HepG2 (cell line): ENCODE results near the gene TMEM250. TPM values are rescaled to one million over a fixed set of nuclear protein-coding genes. Genes with fewer than 3 reads are reported as not detected.

ENCODE experiments used
- ATAC-seq: fragments of 200-7000 bp; cut with Tn5 transposase; 3 replicates; pipeline ENCODE4 v1.9.1; 2020; ENCODE audit warnings: mild to moderate bottlenecking, moderate library complexity
- BruUV-seq: library from RNA; stranded (reverse); fragments of 400-500 nt; replicated peaks from 2 replicates; lab custom pipeline; 2021; lab: Mats Ljungman, UMichigan
- CTCF ChIA-PET: fragments of 300-600 bp; formaldehyde crosslinking; extraction: SDS; loops from one replicate; lab custom pipeline; 2021; ENCODE audit warnings: low total read pairs, inconsistent platforms, low intra/inter-chr PET ratio; lab: Yijun Ruan, JAX
- POLR2A ChIA-PET: fragments of 350-600 bp; sonication (Branson Sonifier 250); formaldehyde crosslinking; loops from one replicate; lab custom pipeline; 2020; ENCODE audit warnings: antibody characterized with exemption, inconsistent platforms; lab: Yijun Ruan, JAX
- DNase-seq: peaks from one replicate; pipeline ENCODE4 v3.0.0-alpha.2; 2015; ENCODE audit warnings: low spot score
- FAIRE-seq: peaks from 3 replicates; lab custom pipeline; 2011; peaks lifted over from hg19 to GRCh38; lab: Jason Lieb, UNC
- H2AFZ ChIP-seq: one replicate; pipeline ENCODE4 v1.6.1; 2011; ENCODE audit warnings: low read length, inconsistent platforms
- H3K27ac ChIP-seq: fragments of 300-600 bp; 3 replicates; pipeline ENCODE4 v1.8.0; 2011; ENCODE audit warnings: mixed run types, mild to moderate bottlenecking, mixed read lengths, low read length, inconsistent platforms; ENCODE audit not compliant: insufficient read depth; ENCODE audit errors: extremely low read length
- H3K27me3 ChIP-seq, 2 experiments: fragments of 200-600 bp in 1 of 2; 2 replicates in 1 of 2; 3 replicates in 1 of 2; pipeline versions ENCODE4 v1.6.0 to v1.8.0; 2011; ENCODE audit warnings: low read length in 2 of 2, mild to moderate bottlenecking in 2 of 2, moderate library complexity in 2 of 2, inconsistent platforms in 1 of 2; ENCODE audit not compliant: insufficient read depth in 2 of 2, control insufficient read depth in 1 of 2
- H3K36me3 ChIP-seq, 2 experiments: fragments of 200-600 bp in 1 of 2; replicated peaks in 1 of 2; 2 replicates in 1 of 2; 3 replicates in 1 of 2; pipeline versions ENCODE4 v1.5.1 to v1.8.0; 2011; ENCODE audit warnings: low read length in 2 of 2, inconsistent platforms in 1 of 2; ENCODE audit not compliant: insufficient read depth in 2 of 2, control insufficient read depth in 1 of 2
- H3K4me1 ChIP-seq: 2 replicates; pipeline ENCODE4 v1.5.1; 2012; ENCODE audit warnings: low read length, inconsistent platforms; ENCODE audit not compliant: insufficient read depth
- H3K4me2 ChIP-seq: 2 replicates; pipeline ENCODE4 v1.6.0; 2011; ENCODE audit warnings: low read depth, low read length, inconsistent platforms
- H3K4me3 ChIP-seq, 3 experiments: fragments of 200-600 bp in 1 of 3; sonication (generic), shearing (Covaris generic) in 1 of 3; replicated peaks in 1 of 3; 2 replicates each; pipeline ENCODE4 v1.5.1; 2011 to 2016; ENCODE audit warnings: low read length in 3 of 3, inconsistent platforms in 2 of 3, low read depth in 2 of 3, mild to moderate bottlenecking in 2 of 3, control low read depth in 1 of 3, mixed read lengths in 1 of 3; ENCODE audit not compliant: insufficient read depth in 1 of 3
- H3K79me2 ChIP-seq: one replicate; pipeline ENCODE4 v1.6.1; 2011; ENCODE audit warnings: low read length, inconsistent platforms; ENCODE audit not compliant: insufficient read depth
- H3K9ac ChIP-seq: 2 replicates; pipeline ENCODE4 v1.6.0; 2011; ENCODE audit warnings: mild to moderate bottlenecking, low read depth, low read length, inconsistent platforms; ENCODE audit not compliant: insufficient read depth
- H3K9me3 ChIP-seq: 2 replicates; pipeline ENCODE4 v1.5.1; 2012; ENCODE audit warnings: mild to moderate bottlenecking, low read length
- H4K20me1 ChIP-seq: 2 replicates; pipeline ENCODE4 v1.6.0; 2011; ENCODE audit warnings: inconsistent platforms, mild to moderate bottlenecking, low read length, moderate library complexity; ENCODE audit not compliant: insufficient read depth
- HNRNPL ChIP-seq: fragments of 200-400 bp; formaldehyde crosslinking; IDR thresholded peaks from 2 replicates; pipeline ENCODE4 v1.6.1; 2017; ENCODE audit warnings: mild to moderate bottlenecking, low read depth, low read length
- KLF13 ChIP-seq: sonication (generic); formaldehyde crosslinking; IDR thresholded peaks from 2 replicates; pipeline ENCODE4 v1.4.0; 2020; ENCODE audit warnings: mild to moderate bottlenecking, missing genetic modification reagents
- NR2C2 ChIP-seq: sonication (generic); formaldehyde crosslinking; IDR thresholded peaks from 2 replicates; pipeline ENCODE4 v1.4.0; 2020; ENCODE audit warnings: missing genetic modification reagents, mild to moderate bottlenecking, moderate library complexity, borderline replicate concordance
- PCBP2 ChIP-seq: fragments of 200-400 bp; formaldehyde crosslinking; optimal IDR thresholded peaks from 2 replicates; pipeline ENCODE3; 2018; ENCODE audit warnings: low read length, low read depth; ENCODE audit not compliant: poor library complexity, severe bottlenecking
- PTBP1 ChIP-seq: fragments of 200-400 bp; formaldehyde crosslinking; IDR thresholded peaks from 2 replicates; pipeline ENCODE4 v1.6.1; 2018; ENCODE audit warnings: low read length, low read depth; ENCODE audit not compliant: poor library complexity, severe bottlenecking
- SIN3A ChIP-seq: IDR thresholded peaks from 2 replicates; pipeline ENCODE4 v1.6.1; 2011; ENCODE audit warnings: low read depth, mild to moderate bottlenecking, control low read depth, low read length, borderline replicate concordance
- ZMYM2 ChIP-seq: sonication (generic); formaldehyde crosslinking; IDR thresholded peaks from 2 replicates; pipeline ENCODE4 v1.8.0; 2022; ENCODE audit warnings: mild to moderate bottlenecking, missing genetic modification reagents
- ZNF101 ChIP-seq: sonication (generic); formaldehyde crosslinking; IDR thresholded peaks from 2 replicates; pipeline ENCODE4 v1.4.0; 2020; ENCODE audit warnings: mild to moderate bottlenecking, low read depth, missing genetic modification reagents, borderline replicate concordance
- ZNF557 ChIP-seq: sonication (generic); formaldehyde crosslinking; IDR thresholded peaks from 2 replicates; pipeline ENCODE4 v1.4.0; 2020; ENCODE audit warnings: missing genetic modification reagents
- ZNF678 ChIP-seq: sonication (generic); formaldehyde crosslinking; IDR thresholded peaks from 2 replicates; pipeline ENCODE4 v1.4.0; 2020; ENCODE audit warnings: mild to moderate bottlenecking, missing genetic modification reagents
- ZNF720 ChIP-seq: sonication (generic); formaldehyde crosslinking; IDR thresholded peaks from 2 replicates; pipeline ENCODE4 v1.4.0; 2020; ENCODE audit warnings: missing genetic modification reagents
- ZNF747 ChIP-seq: sonication (generic); formaldehyde crosslinking; IDR thresholded peaks from 2 replicates; pipeline ENCODE4 v1.8.1; 2023; ENCODE audit warnings: missing genetic modification reagents, mild to moderate bottlenecking, borderline replicate concordance
- ZNF775 ChIP-seq: sonication (generic); formaldehyde crosslinking; IDR thresholded peaks from 2 replicates; pipeline ENCODE4 v1.4.0; 2020; ENCODE audit warnings: missing genetic modification reagents, mild to moderate bottlenecking, moderate library complexity, borderline replicate concordance
- WGBS: methylation state at CpG from one replicate; pipeline ENCODE4 v1.1.6; 2017; ENCODE audit warnings: low lambda C conversion rate; 5-methylcytosine and 5-hydroxymethylcytosine counted together
- in situ Hi-C: cut with HindIII; loops from 2 replicates; pipeline ENCODE4 v1.10.0; 2017; ENCODE audit warnings: low pct_unique_long_range_greater_than_20kb; ENCODE audit not compliant: extremely low pct_ligation_motif_present
- intact Hi-C: fragments of 100-400 bp; cut with micrococcal nuclease; formaldehyde crosslinking; loops from one replicate; pipeline ENCODE4 v1.10.0; 2022; ENCODE audit not compliant: unreplicated experiment
- polyA plus RNA-seq, 8 experiments: library from polyadenylated mRNA; depleted of rRNA in 3 of 8; stranded (reverse) in 7 of 8; unstranded in 1 of 8; fragments of >200 nt; fragmentation: Illumina TruSeq in 4 of 8; extraction: Trizol in 4 of 8; gene quantifications; 2 replicates each; pipeline versions ENCODE4 v1.2.1 to v1.2.3, GENCODE V29; 2011 to 2016; ENCODE audit warnings: low read depth in 4 of 8, missing spikeins in 1 of 8, mixed read lengths in 1 of 8; ENCODE audit not compliant: insufficient read depth in 1 of 8
- total RNA-seq, 5 experiments: library from RNA; depleted of rRNA; stranded (reverse); fragments of >200 nt; fragmentation: Illumina TruSeq; extraction: Trizol; gene quantifications; 2 replicates each; pipeline ENCODE4 v1.2.3, GENCODE V29; 2016; ENCODE audit warnings: low read depth in 1 of 5
- TF ChIP-seq, protein P1 (sequence below): sonication (generic); formaldehyde crosslinking; IDR thresholded peaks from 2 replicates; pipeline ENCODE4 v1.5.1; 2020; ENCODE audit warnings: mild to moderate bottlenecking, missing genetic modification reagents, moderate library complexity

The TMEM250 gene
- total and polyA plus RNA-seq, 2 of the 13 experiments (the other 11 are each of a cell fraction or from before 2014, with no cell fraction given), result 5.5 to 13.9 TPM

DNA sequence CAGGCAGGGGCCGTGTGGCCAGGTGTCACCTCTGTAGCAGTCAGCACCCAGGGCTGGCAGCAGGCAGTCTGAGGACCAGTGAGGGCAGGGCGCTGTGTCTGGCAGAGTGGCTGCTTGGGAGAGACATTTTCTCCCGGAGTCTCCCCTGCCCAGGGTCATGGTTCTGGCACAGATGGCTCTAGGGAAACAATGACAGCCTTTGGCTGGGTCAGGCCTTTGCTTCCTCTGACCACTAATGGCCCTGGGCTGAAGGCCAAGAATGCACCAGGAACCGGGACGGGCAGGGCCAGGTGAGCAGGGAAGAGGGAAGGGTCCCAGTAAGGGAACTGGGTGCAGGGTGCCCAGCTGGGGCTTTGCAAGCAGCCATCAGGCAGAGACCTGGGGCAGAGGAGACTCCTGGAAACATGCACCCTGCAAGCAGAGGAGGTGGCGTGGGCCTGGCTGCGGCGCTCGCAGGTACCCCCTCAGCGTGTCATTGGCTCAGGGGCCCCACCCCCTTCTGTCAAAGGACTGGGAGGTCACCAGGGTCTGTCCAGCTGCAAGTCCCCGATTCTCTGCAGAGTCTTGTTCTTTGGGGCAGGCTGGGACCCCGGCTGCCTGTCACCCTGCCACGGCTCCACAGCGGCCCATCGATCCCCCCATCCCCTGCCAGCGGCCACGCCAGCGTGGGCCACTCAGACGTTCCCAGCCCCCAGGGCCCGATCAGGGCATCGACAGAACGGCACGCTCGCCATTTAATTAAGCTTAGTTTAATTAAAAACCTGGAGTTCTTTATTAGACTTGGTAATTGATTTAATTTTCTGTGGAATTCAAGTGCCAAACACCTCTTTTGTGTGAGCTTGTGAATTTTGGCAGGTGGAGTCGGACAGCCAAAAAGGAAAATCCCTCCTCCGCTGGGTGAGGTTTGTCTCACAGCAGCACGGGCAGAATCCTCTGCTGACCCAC lies 18.9 kb upstream of the TMEM250 start:
- no peak for FAIRE-seq
- intact Hi-C loops (no loop called here), in situ Hi-C loops (no loop called here)
- no TSS peak for BruUV-seq
- peak; percentile 15 for DNase-seq
- Histone ChIP-seq H3K4me2 (no peak overlapping the region), H2AFZ (no peak overlapping the region), H3K36me3 (no peaks in the 10 kb centered on the region), H3K4me3 (no peak overlapping the region), H3K27me3 (peaks cover 11 to 49% of the 10 kb centered on the region in 2 experiments), H3K4me1 (peaks cover 7% of the 10 kb centered on the region), H3K27ac (no peak overlapping the region), H3K79me2 (no peaks in the 10 kb centered on the region), H3K9ac (no peak overlapping the region), H3K9me3 (no peaks in the 10 kb centered on the region), H4K20me1 (no peaks in the 10 kb centered on the region)
- 55% methylated on average over 11 of the region's 27 CpGs for WGBS
- ChIA-PET POLR2A (no interaction called here), CTCF (no interaction called here)
- ATAC-seq, result no peak; the same call in none of the 3 replicates
- TF ChIP-seq SIN3A, result no peak
- TF ChIP-seq, protein P1, sequence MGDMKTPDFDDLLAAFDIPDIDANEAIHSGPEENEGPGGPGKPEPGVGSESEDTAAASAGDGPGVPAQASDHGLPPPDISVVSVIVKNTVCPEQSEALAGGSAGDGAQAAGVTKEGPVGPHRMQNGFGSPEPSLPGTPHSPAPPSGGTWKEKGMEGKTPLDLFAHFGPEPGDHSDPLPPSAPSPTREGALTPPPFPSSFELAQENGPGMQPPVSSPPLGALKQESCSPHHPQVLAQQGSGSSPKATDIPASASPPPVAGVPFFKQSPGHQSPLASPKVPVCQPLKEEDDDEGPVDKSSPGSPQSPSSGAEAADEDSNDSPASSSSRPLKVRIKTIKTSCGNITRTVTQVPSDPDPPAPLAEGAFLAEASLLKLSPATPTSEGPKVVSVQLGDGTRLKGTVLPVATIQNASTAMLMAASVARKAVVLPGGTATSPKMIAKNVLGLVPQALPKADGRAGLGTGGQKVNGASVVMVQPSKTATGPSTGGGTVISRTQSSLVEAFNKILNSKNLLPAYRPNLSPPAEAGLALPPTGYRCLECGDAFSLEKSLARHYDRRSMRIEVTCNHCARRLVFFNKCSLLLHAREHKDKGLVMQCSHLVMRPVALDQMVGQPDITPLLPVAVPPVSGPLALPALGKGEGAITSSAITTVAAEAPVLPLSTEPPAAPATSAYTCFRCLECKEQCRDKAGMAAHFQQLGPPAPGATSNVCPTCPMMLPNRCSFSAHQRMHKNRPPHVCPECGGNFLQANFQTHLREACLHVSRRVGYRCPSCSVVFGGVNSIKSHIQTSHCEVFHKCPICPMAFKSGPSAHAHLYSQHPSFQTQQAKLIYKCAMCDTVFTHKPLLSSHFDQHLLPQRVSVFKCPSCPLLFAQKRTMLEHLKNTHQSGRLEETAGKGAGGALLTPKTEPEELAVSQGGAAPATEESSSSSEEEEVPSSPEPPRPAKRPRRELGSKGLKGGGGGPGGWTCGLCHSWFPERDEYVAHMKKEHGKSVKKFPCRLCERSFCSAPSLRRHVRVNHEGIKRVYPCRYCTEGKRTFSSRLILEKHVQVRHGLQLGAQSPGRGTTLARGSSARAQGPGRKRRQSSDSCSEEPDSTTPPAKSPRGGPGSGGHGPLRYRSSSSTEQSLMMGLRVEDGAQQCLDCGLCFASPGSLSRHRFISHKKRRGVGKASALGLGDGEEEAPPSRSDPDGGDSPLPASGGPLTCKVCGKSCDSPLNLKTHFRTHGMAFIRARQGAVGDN (CRISPR knock-in tag), result 0 out of 2 replicates have a peak, but pooled peaks have one; percentile 3
- 0 out of 2 replicates have a peak, but pooled peaks have one; percentile 43 for TF ChIP-seq HNRNPL
- TF ChIP-seq KLF13 (CRISPR knock-in tag), result no peak
- no peak for TF ChIP-seq NR2C2 (CRISPR knock-in tag)
- no peak for TF ChIP-seq ZNF557
- TF ChIP-seq ZNF101, result no peak
- TF ChIP-seq ZNF775 (CRISPR knock-in tag), result no peak
- TF ChIP-seq PTBP1, result no peak
- TF ChIP-seq ZNF678 (CRISPR knock-in tag), result no peak
- no peak for TF ChIP-seq ZNF720 (CRISPR knock-in tag)
- no peak for TF ChIP-seq ZNF747
- no peak for TF ChIP-seq ZMYM2
- TF ChIP-seq PCBP2, result peak; percentile 61
